Measurements from ENCODE around the gene TBC1D22A. TPM values are rescaled to one million over a fixed set of nuclear protein-coding genes. Genes with fewer than 3 reads are reported as not detected.

TBC1D22A gene
- polyA plus RNA-seq, 1 experiment = 19.8 TPM

DNA sequence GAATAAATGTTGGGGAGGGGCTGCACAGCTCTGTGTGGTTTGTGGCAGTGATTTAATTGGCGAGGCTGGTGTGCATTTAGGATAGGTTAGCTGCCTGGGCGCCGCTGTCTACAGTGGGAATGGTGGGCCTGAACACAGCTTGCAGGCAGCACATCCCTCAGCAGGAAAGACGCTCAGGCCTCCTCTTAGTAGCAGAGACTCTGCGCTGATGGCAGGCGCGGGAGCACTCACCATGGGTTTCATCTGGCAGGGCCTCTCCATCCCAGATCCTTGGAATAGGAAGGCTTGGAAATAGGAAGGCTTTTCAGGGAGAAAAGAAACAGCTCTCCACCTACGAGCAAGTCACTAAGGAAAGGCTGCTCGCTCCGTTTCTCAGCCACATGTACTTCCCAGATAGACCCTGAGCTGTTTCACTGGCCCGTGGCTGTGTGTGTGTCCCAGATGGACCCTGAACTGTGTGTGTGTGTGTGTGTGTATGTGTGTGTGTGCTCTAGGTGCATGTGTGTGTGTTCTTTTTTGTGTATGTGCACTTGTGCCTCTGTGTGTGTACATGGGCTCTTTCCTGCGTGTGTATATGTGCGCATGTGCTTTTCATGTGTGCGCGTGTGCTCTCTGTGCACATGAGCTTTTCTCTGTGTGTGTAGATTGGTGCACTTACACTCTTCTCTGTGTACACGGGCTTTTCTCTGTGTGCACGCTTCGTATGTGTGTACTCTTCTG is 144.0 kb downstream of the TBC1D22A start:
- Histone ChIP-seq H3K9me3 (ENCODE audit: control insufficient read depth, insufficient read depth, low read length) (no peaks in the 10 kb centered on the region; the same call in 1 of the 2 replicates), H3K4me3 (ENCODE audit: low read depth, low read length) (no peak overlapping the region), H3K27ac (ENCODE audit: low read depth, low read length) (no peak overlapping the region), H3K27me3 (ENCODE audit: control insufficient read depth, insufficient read depth, low read length) (no peaks in the 10 kb centered on the region)
- TF ChIP-seq, protein P1, sequence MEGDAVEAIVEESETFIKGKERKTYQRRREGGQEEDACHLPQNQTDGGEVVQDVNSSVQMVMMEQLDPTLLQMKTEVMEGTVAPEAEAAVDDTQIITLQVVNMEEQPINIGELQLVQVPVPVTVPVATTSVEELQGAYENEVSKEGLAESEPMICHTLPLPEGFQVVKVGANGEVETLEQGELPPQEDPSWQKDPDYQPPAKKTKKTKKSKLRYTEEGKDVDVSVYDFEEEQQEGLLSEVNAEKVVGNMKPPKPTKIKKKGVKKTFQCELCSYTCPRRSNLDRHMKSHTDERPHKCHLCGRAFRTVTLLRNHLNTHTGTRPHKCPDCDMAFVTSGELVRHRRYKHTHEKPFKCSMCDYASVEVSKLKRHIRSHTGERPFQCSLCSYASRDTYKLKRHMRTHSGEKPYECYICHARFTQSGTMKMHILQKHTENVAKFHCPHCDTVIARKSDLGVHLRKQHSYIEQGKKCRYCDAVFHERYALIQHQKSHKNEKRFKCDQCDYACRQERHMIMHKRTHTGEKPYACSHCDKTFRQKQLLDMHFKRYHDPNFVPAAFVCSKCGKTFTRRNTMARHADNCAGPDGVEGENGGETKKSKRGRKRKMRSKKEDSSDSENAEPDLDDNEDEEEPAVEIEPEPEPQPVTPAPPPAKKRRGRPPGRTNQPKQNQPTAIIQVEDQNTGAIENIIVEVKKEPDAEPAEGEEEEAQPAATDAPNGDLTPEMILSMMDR (IDR thresholded peaks at IDR 0.05; ENCODE audit: low read depth, low read length) = no peak
- no peak for DNase-seq (ENCODE audit: low read depth, low spot score)
- ChIA-PET POLR2A (no interaction called here), CTCF (no interaction called here)

DNA sequence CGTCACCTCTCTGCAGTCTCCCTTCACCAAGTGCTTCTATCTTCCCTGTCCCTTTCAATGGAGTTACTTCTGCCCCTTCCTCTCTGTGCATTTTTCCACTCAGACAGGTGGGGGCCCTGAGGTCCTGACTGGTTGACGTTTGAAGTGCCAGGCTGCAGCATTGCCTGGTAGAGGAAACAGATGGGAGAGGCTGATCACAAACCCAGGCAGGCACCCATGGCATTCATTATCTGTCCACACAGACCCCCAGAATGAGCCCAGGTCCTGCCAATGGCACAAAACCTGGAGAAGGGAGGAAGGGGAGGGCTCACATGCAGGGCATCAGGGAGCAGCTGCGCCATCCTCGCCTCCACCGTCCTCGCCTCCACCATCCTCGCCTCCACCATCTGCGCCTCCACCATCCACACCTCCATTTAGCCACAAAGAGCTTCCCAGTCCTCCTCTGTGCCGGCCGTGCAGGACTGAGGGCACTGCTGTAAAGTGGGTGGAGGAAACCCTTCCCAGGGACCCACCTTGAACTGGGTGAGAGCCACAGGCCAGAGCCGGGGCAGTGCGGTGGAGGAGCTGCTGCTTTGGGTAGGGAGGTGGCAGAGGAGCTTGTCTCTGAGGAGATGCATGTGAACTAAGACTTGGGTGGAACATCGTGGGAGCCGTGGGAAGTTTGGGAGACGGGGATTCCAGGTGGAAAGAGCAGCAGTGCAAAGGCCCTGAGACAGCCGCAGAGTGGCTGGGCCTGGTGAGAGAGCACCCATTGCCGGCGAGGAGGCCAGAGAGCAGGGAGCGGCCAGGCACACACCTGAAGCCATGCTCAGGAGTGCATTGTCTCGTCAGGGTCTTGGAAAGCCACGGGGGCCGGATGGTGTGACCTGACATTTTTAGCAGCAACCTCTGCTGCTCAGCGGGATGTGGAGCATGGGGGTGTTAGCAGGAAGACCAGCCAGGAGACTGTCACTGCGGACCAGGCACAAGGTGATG is 145.1 kb downstream of the TBC1D22A start:
- ChIA-PET CTCF (no interaction called here), POLR2A (no interaction called here)
- no peaks in the 10 kb centered on the region for H3K27me3 ChIP-seq (ENCODE audit: control insufficient read depth, insufficient read depth, low read length)
- TF ChIP-seq, protein P1 (IDR thresholded peaks at IDR 0.05; ENCODE audit: low read depth, low read length) = no peak
- DNase-seq (ENCODE audit: low read depth, low spot score) = no peak
- H3K4me3 ChIP-seq (ENCODE audit: low read depth, low read length) = no peak overlapping the region
- no peaks in the 10 kb centered on the region; the same call in 1 of the 2 replicates for H3K9me3 ChIP-seq (ENCODE audit: control insufficient read depth, insufficient read depth, low read length)
- no peak overlapping the region for H3K27ac ChIP-seq (ENCODE audit: low read depth, low read length)

GRCh38 chr22:46908641-46909107 is 146.2 kb downstream of the TBC1D22A start:
- no peaks in the 10 kb centered on the region; the same call in 1 of the 2 replicates for H3K9me3 ChIP-seq (ENCODE audit: control insufficient read depth, insufficient read depth, low read length)
- no peak overlapping the region for H3K4me3 ChIP-seq (ENCODE audit: low read depth, low read length)
- ChIA-PET POLR2A (no interaction called here), CTCF (no interaction called here)
- H3K27ac ChIP-seq (ENCODE audit: low read depth, low read length) = no peak overlapping the region
- no peaks in the 10 kb centered on the region for H3K27me3 ChIP-seq (ENCODE audit: control insufficient read depth, insufficient read depth, low read length)
- no peak for DNase-seq (ENCODE audit: low read depth, low spot score)
- TF ChIP-seq, protein P1 (IDR thresholded peaks at IDR 0.05; ENCODE audit: low read depth, low read length) = no peak

DNA sequence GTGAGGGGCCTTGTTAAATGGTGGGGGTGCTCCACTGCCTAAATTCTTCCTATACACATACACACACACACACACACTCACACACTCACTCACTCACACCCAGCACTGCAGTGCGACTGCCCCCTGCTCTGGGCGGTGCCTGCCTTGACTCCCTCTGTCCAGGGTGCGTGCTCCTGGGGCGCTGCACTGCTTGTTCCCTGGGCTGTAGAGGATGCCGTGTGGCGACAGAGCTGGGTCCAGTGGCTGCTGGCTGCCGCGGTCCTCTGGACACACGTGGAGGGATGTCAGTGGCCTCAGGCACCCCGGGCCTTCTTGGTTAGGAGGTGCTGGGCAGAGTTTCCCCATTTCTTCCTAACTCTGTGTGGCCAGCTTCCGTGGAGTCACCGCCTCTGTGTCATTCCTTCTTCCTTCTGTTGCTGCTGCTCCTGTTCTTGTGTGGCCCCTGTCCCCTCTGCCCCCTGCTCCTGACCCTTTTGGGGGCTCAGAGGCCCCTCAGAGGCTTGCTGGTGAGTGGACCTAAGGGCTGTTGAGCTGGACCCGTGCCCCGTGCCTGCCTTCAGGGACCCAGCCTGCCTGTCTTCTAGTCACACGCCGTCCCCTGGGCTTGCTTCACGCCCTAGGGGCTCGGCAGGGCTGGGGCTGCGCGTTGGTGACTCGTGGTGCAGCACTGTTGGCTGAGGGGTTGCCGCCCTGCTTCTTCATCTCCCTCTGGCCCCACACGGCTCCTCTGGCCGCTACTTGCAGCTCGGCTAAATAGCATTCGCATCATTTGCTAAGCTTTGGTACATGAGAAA is 147.0 kb downstream of the TBC1D22A start:
- TF ChIP-seq, protein P1 (IDR thresholded peaks at IDR 0.05; ENCODE audit: low read depth, low read length) = no peak
- Histone ChIP-seq H3K27ac (ENCODE audit: low read depth, low read length) (no peak overlapping the region), H3K9me3 (ENCODE audit: control insufficient read depth, insufficient read depth, low read length) (no peaks in the 10 kb centered on the region; the same call in 1 of the 2 replicates), H3K4me3 (ENCODE audit: low read depth, low read length) (no peak overlapping the region), H3K27me3 (ENCODE audit: control insufficient read depth, insufficient read depth, low read length) (no peaks in the 10 kb centered on the region)
- no peak for DNase-seq (ENCODE audit: low read depth, low spot score)
- ChIA-PET POLR2A (no interaction called here), CTCF (no interaction called here)

Measured in AG04450 (cell line).